ENCODE data around the gene ADAD2. TPM values are rescaled to one million over a fixed set of nuclear protein-coding genes. Genes with fewer than 3 reads are reported as not detected.

Gene ADAD2
- total and polyA plus RNA-seq, 9 donors = 0.28 to 1.2 (median 0.88) TPM; not detected in 1

GRCh38 chr16:84218956-84219355, 28.0 kb downstream of the ADAD2 start:
- Histone ChIP-seq H3K9me3 (replicated peaks; ENCODE audit: control insufficient read depth, low read depth, low read length) (no peaks in the 10 kb centered on the region), H3K4me3 (ENCODE audit: low read length) (no peak overlapping the region), H3K27ac (ENCODE audit: low read length) (no peak overlapping the region), H3K36me3 (ENCODE audit: control insufficient read depth, insufficient read depth, low read length) (no peaks in the 10 kb centered on the region), H3K4me1 (ENCODE audit: control insufficient read depth, insufficient read depth, low read length) (peaks cover 5% of the 10 kb centered on the region), H3K27me3 (ENCODE audit: control insufficient read depth, insufficient read depth, low read length) (peaks cover 2% of the 10 kb centered on the region)
- WGBS (ENCODE audit: insufficient coverage) = 64% methylated on average over 5 of the region's 6 CpGs
- no peak for DNase-seq

GRCh38 chr16:84220851-84221250, 29.9 kb downstream of the ADAD2 start:
- Histone ChIP-seq H3K36me3 (ENCODE audit: control insufficient read depth, insufficient read depth, low read length) (no peaks in the 10 kb centered on the region), H3K27me3 (ENCODE audit: control insufficient read depth, insufficient read depth, low read length) (peaks cover 4% of the 10 kb centered on the region), H3K27ac (ENCODE audit: low read length) (no peak overlapping the region), H3K4me1 (ENCODE audit: control insufficient read depth, insufficient read depth, low read length) (no peaks in the 10 kb centered on the region), H3K9me3 (replicated peaks; ENCODE audit: control insufficient read depth, low read depth, low read length) (no peaks in the 10 kb centered on the region), H3K4me3 (ENCODE audit: low read length) (no peak overlapping the region)
- 82% methylated on average over 1 of the region's 1 CpG for WGBS (ENCODE audit: insufficient coverage)
- DNase-seq = no peak

- Histone ChIP-seq H3K4me1 (ENCODE audit: control insufficient read depth, insufficient read depth, low read length) (peaks cover 7% of the 10 kb centered on the region), H3K27me3 (ENCODE audit: control insufficient read depth, insufficient read depth, low read length) (peaks cover 6% of the 10 kb centered on the region), H3K4me3 (ENCODE audit: low read length) (no peak overlapping the region), H3K27ac (ENCODE audit: low read length) (no peak overlapping the region), H3K36me3 (ENCODE audit: control insufficient read depth, insufficient read depth, low read length) (no peaks in the 10 kb centered on the region), H3K9me3 (replicated peaks; ENCODE audit: control insufficient read depth, low read depth, low read length) (no peaks in the 10 kb centered on the region)
- 80% methylated on average over 1 of the region's 4 CpGs for WGBS (ENCODE audit: insufficient coverage)
- DNase-seq = no peak
Measured at GRCh38 chr16:84223456-84223855, 32.5 kb downstream of the ADAD2 start.

GRCh38 chr16:84224554-84224953, 33.6 kb downstream of the ADAD2 start:
- whole genome bisulfite sequencing (ENCODE audit: insufficient coverage) = 87% methylated on average over 2 of the region's 3 CpGs
- Histone ChIP-seq H3K4me1 (ENCODE audit: control insufficient read depth, insufficient read depth, low read length) (peaks cover 16% of the 10 kb centered on the region), H3K27me3 (ENCODE audit: control insufficient read depth, insufficient read depth, low read length) (peaks cover 4% of the 10 kb centered on the region), H3K9me3 (replicated peaks; ENCODE audit: control insufficient read depth, low read depth, low read length) (no peaks in the 10 kb centered on the region), H3K4me3 (ENCODE audit: low read length) (no peak overlapping the region), H3K27ac (ENCODE audit: low read length) (no peak overlapping the region), H3K36me3 (ENCODE audit: control insufficient read depth, insufficient read depth, low read length) (no peaks in the 10 kb centered on the region)
- no peak for DNase-seq

- DNase-seq = no peak
- WGBS (ENCODE audit: insufficient coverage) = 87% methylated on average over 3 of the region's 3 CpGs
- Histone ChIP-seq H3K4me1 (ENCODE audit: control insufficient read depth, insufficient read depth, low read length) (peaks cover 16% of the 10 kb centered on the region), H3K27me3 (ENCODE audit: control insufficient read depth, insufficient read depth, low read length) (peaks cover 4% of the 10 kb centered on the region), H3K4me3 (ENCODE audit: low read length) (no peak overlapping the region), H3K9me3 (replicated peaks; ENCODE audit: control insufficient read depth, low read depth, low read length) (no peaks in the 10 kb centered on the region), H3K36me3 (ENCODE audit: control insufficient read depth, insufficient read depth, low read length) (no peaks in the 10 kb centered on the region), H3K27ac (ENCODE audit: low read length) (no peak overlapping the region)
Measured at GRCh38 chr16:84225126-84225525, 34.2 kb downstream of the ADAD2 start.

- WGBS (ENCODE audit: insufficient coverage) = 66% methylated on average over 5 of the region's 7 CpGs
- H3K4me3 ChIP-seq (ENCODE audit: low read length) = no peak overlapping the region
- H3K4me1 ChIP-seq (ENCODE audit: control insufficient read depth, insufficient read depth, low read length) = peaks cover 16% of the 10 kb centered on the region
- H3K27me3 ChIP-seq (ENCODE audit: control insufficient read depth, insufficient read depth, low read length) = peaks cover 4% of the 10 kb centered on the region
- H3K36me3 ChIP-seq (ENCODE audit: control insufficient read depth, insufficient read depth, low read length) = no peaks in the 10 kb centered on the region
- H3K9me3 ChIP-seq (replicated peaks; ENCODE audit: control insufficient read depth, low read depth, low read length) = no peaks in the 10 kb centered on the region
- no peak overlapping the region for H3K27ac ChIP-seq (ENCODE audit: low read length)
- no peak for DNase-seq
Measured at GRCh38 chr16:84225571-84225970, 34.6 kb downstream of the ADAD2 start.

- Histone ChIP-seq H3K27me3 (ENCODE audit: control insufficient read depth, insufficient read depth, low read length) (peaks cover 4% of the 10 kb centered on the region), H3K36me3 (ENCODE audit: control insufficient read depth, insufficient read depth, low read length) (no peaks in the 10 kb centered on the region), H3K4me1 (ENCODE audit: control insufficient read depth, insufficient read depth, low read length) (peaks cover 16% of the 10 kb centered on the region), H3K4me3 (ENCODE audit: low read length) (no peak overlapping the region), H3K27ac (ENCODE audit: low read length) (no peak overlapping the region), H3K9me3 (replicated peaks; ENCODE audit: control insufficient read depth, low read depth, low read length) (no peaks in the 10 kb centered on the region)
- WGBS (ENCODE audit: insufficient coverage) = 36% methylated on average over 3 of the region's 8 CpGs
- DNase-seq = no peak
Measured at GRCh38 chr16:84226026-84226425, 35.1 kb downstream of the ADAD2 start.

GRCh38 chr16:84227548-84227947, 36.6 kb downstream of the ADAD2 start:
- Histone ChIP-seq H3K4me3 (ENCODE audit: low read length) (no peak overlapping the region), H3K4me1 (ENCODE audit: control insufficient read depth, insufficient read depth, low read length) (peaks cover 16% of the 10 kb centered on the region), H3K27me3 (ENCODE audit: control insufficient read depth, insufficient read depth, low read length) (peaks cover 8% of the 10 kb centered on the region), H3K27ac (ENCODE audit: low read length) (no peak overlapping the region), H3K9me3 (replicated peaks; ENCODE audit: control insufficient read depth, low read depth, low read length) (no peaks in the 10 kb centered on the region), H3K36me3 (ENCODE audit: control insufficient read depth, insufficient read depth, low read length) (no peaks in the 10 kb centered on the region)
- WGBS (ENCODE audit: insufficient coverage) = 77% methylated on average over 5 of the region's 6 CpGs
- DNase-seq = no peak

GRCh38 chr16:84228256-84228838, 37.4 kb downstream of the ADAD2 start:
- no peaks in the 10 kb centered on the region for H3K9me3 ChIP-seq (replicated peaks; ENCODE audit: control insufficient read depth, low read depth, low read length)
- H3K4me3 ChIP-seq (ENCODE audit: low read length) = no peak overlapping the region
- peaks cover 16% of the 10 kb centered on the region for H3K4me1 ChIP-seq (ENCODE audit: control insufficient read depth, insufficient read depth, low read length)
- H3K36me3 ChIP-seq (ENCODE audit: control insufficient read depth, insufficient read depth, low read length) = no peaks in the 10 kb centered on the region
- peaks cover 8% of the 10 kb centered on the region for H3K27me3 ChIP-seq (ENCODE audit: control insufficient read depth, insufficient read depth, low read length)
- DNase-seq = peak; percentile 88
- H3K27ac ChIP-seq (ENCODE audit: low read length) = peak overlapping the region; percentile 35
- 8% methylated on average over 11 of the region's 18 CpGs for WGBS (ENCODE audit: insufficient coverage)

- Histone ChIP-seq H3K27me3 (ENCODE audit: control insufficient read depth, insufficient read depth, low read length) (peaks cover 8% of the 10 kb centered on the region), H3K4me1 (ENCODE audit: control insufficient read depth, insufficient read depth, low read length) (peaks cover 19% of the 10 kb centered on the region), H3K36me3 (ENCODE audit: control insufficient read depth, insufficient read depth, low read length) (no peaks in the 10 kb centered on the region), H3K27ac (ENCODE audit: low read length) (peak overlapping the region; percentile 29), H3K9me3 (replicated peaks; ENCODE audit: control insufficient read depth, low read depth, low read length) (no peaks in the 10 kb centered on the region), H3K4me3 (ENCODE audit: low read length) (no peak overlapping the region)
- peak; percentile 84 for DNase-seq
- WGBS (ENCODE audit: insufficient coverage) = 41% methylated on average over 11 of the region's 11 CpGs
Measured at GRCh38 chr16:84229471-84229870, 38.5 kb downstream of the ADAD2 start.

GRCh38 chr16:84232060-84232459, 41.1 kb downstream of the ADAD2 start:
- H3K9me3 ChIP-seq (replicated peaks; ENCODE audit: control insufficient read depth, low read depth, low read length) = no peaks in the 10 kb centered on the region
- peaks cover 6% of the 10 kb centered on the region for H3K27me3 ChIP-seq (ENCODE audit: control insufficient read depth, insufficient read depth, low read length)
- H3K4me1 ChIP-seq (ENCODE audit: control insufficient read depth, insufficient read depth, low read length) = peaks cover 26% of the 10 kb centered on the region
- WGBS (ENCODE audit: insufficient coverage) = 88% methylated on average over 4 of the region's 5 CpGs
- H3K27ac ChIP-seq (ENCODE audit: low read length) = no peak overlapping the region
- H3K4me3 ChIP-seq (ENCODE audit: low read length) = no peak overlapping the region
- no peak for DNase-seq
- no peaks in the 10 kb centered on the region for H3K36me3 ChIP-seq (ENCODE audit: control insufficient read depth, insufficient read depth, low read length)

Data from muscle of leg (tissue), 11 donors.